GM21737 (cell line): Measurements from ENCODE around the gene AP3B1.
A peak's percentile ranks its signal among the peaks of the same experiment; 100 is the strongest.

Experiments used
- ATAC-seq: cut with Tn5 transposase; IDR thresholded peaks from one replicate; pipeline ENCODE4 v1.9.1; 2021; ENCODE audit warnings: mild to moderate bottlenecking, moderate library complexity; ENCODE audit not compliant: unreplicated experiment

The AP3B1 gene

GRCh38 chr5:78294248-78295034, at the start of gene AP3B1:
Gene AP3B1 (minus strand): TSS chr5:78294698. CDS start chr5:78294579, 119 bp downstream.
- peak; percentile 86 for ATAC-seq

GRCh38 chr5:78341440-78341839, 46.9 kb upstream of the AP3B1 start:
- no peak for ATAC-seq

GRCh38 chr5:78339617-78340436, 45.3 kb upstream of the AP3B1 start:
- ATAC-seq, result no peak

GRCh38 chr5:78336698-78337097, 42.2 kb upstream of the AP3B1 start:
- ATAC-seq, result no peak

GRCh38 chr5:78335976-78336375, 41.5 kb upstream of the AP3B1 start:
- ATAC-seq, result no peak

GRCh38 chr5:78334811-78335210, 40.3 kb upstream of the AP3B1 start:
- ATAC-seq, result no peak

DNA sequence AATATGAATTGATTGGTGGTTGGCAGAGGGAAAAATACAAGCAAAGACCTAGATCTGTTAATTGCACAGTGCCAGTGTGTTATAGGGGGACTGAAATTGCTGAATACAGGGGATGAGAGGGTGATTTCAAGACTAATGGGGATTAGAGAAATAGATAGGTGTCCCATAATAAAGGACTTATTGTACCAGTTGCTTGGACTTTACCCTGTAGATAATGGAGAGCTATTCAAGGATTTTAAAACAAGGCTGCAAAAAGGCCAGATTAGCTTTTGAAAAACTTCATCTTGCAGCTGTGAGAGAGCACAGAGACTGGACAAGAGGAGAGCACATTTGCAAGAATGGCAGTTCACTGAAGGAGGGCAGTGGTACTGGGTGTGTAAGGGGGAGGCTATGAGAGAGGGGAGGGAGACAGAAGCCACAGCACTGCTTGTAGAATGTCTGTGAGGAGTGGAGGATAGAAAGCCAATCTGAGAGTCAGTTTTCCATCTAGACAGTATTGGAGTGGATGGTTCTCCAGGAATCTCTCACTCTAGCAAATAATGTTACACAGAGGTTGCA, 37.1 kb upstream of the AP3B1 start:
- ATAC-seq, result no peak

DNA sequence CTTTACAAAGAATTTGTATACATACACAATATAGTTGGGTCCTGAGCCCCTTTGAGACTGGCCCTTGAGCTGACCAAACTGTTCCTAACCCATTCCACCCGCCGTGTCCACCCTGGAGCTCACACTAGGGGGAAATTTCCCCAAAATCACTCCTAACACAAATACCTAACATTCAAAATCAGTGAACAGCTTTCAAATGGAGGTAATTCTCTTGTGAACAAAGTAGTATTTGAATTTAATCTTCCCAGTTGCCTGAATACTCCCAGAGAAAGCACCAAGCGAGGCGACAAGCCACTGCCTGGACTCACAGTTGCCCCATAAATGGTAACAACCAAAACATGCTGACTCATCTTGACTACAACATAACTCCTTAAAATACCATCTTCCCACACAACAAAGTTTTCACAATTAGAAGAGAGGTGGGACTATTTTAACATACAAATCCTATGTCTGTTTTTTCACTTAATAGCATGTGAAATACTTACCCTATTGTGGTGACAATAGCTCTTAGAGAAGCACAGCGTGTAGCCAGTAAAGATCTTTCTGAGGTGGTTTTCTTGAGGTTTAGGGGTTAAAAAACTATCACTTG, 34.2 kb upstream of the AP3B1 start:
- ATAC-seq, result no peak

DNA sequence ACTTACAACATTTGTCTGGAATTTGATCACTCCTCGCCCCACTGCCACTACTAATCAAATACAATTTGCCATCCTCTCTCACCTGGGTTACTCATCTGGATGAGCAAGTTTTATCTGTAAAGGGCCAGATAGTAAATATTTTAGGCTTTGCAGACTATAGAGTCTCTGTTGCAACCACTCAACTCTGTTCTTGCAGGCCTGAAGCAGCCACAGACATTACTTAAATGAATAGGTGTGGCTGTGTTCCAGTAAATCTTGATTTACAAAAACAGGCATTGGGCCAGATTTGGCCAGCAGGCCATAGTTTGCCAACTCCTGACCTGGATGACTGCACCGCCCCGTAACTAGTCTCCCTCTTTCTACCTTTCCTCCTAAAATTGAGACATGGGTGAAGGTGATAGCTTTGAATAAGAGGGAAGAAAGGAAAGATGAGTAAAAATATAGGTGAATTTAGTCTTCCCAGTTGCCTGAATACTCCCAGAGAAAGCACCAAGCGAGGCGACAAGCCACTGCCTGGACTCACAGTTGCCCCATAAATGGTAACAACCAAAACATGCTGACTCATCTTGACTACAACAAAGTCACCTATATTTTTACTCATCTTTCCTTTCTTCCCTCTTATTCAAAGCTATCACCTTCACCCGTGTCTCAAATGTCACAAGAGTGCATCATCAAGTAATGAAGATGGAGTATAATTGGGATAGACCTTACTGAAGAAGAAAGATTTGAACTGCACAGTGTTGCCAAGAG, 33.4 kb upstream of the AP3B1 start:
- ATAC-seq, result no peak

GRCh38 chr5:78326930-78327329, 32.4 kb upstream of the AP3B1 start:
- ATAC-seq, result no peak

DNA sequence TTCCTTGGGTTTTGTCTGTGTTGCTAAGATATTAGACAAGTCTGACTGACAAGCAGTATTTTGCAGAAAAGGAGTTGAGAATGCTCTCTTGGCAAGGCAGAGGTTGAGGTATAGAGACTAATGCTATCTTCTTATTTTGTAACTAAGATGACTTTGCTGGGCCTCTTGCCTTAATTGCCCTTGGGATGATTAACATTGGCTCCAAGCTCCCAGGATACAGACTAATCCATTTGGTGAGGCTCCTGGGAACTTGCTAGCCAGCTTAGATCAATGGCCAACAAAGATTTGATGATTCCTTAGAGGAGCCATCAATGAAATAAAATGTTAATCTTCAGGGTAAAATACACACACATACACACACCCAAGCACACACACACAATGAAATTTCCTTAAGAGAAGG, 28.7 kb upstream of the AP3B1 start:
- no peak for ATAC-seq

DNA sequence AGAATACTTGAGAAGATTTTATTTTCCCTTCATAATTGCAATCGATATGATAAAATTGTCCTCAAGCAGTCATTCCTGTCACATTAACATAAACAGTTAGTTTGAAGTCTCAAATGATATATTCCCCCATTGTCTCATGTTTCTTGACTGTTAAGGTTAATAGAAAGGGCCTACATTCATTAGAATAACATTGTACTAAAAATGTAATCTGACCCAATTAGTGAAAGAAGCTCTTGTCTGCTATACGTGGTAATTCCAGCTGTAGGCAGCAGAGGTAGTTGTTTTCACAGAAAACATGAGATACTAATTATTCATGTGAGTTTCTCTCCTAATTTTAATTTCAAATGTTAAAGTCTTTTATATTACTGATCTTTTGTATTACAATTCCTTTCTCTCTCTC, 25.9 kb upstream of the AP3B1 start:
- no peak for ATAC-seq

DNA sequence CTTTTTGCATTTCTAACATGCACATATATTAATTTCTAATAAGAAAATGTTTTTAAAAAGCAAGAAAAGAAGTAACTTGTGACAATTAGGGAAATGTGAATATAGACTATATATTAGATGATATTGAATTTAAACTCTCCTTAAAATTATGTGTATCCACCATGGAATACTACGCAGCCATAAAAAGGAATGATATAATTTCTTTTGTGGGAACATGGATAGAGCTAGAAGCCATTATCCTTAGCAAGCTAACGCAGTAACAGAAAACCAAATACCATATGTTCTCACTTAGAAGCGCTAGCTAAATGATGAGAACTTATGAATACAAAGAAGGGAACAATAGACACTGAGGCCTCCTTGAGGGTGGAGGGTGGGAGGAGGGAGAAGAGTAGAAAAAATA, 23.8 kb upstream of the AP3B1 start:
- ATAC-seq, result no peak

DNA sequence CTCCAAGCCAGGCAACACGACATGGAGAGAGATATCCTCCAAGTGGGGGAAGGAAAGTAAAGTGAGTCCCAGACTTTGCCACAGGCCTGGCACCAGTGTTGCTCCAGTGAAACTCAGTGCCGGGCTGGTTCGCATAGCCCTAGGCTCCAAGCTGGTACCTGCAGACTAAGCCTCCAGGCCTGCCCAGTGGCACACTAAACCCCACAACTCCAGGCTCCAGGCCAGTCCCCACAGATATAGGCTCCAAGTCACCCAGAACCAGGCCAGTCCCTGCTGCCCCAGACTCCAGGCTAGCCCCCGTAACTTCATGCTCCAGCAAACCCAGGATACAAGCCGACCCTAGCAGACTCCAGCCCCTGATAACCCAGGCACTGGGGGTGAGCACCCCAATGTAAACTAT, 23.0 kb upstream of the AP3B1 start:
- ATAC-seq, result no peak

GRCh38 chr5:78308703-78309102, 14.2 kb upstream of the AP3B1 start:
- ATAC-seq, result no peak

DNA sequence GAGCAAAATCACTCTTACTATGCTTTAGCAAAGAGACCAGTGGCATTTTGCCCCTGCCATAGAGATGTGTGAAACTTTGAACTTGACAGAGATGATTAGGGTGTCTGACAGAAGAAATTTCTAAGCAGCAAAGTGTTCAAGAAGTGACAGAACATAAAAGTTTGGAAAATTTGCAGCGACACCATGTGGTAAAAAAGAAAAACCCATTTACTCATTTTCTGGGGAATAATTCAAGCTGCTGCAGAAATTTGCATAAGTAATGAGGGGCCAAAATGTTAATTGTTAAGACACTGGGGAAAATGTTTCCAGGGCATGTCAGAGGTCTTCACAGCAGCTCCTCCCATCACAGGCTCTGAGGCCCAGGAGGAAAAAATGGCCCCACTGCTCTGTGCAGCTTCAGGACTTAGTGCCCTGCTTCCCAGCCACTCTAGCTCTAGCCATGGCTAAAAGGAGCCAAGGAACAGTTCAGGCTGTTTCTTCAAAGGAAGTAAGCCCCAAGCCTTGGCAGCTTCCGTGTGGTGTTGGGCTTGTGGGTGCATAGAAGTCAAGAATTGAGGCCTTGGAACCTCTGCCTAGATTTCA, 6.1 kb upstream of the AP3B1 start:
- ATAC-seq, result no peak

DNA sequence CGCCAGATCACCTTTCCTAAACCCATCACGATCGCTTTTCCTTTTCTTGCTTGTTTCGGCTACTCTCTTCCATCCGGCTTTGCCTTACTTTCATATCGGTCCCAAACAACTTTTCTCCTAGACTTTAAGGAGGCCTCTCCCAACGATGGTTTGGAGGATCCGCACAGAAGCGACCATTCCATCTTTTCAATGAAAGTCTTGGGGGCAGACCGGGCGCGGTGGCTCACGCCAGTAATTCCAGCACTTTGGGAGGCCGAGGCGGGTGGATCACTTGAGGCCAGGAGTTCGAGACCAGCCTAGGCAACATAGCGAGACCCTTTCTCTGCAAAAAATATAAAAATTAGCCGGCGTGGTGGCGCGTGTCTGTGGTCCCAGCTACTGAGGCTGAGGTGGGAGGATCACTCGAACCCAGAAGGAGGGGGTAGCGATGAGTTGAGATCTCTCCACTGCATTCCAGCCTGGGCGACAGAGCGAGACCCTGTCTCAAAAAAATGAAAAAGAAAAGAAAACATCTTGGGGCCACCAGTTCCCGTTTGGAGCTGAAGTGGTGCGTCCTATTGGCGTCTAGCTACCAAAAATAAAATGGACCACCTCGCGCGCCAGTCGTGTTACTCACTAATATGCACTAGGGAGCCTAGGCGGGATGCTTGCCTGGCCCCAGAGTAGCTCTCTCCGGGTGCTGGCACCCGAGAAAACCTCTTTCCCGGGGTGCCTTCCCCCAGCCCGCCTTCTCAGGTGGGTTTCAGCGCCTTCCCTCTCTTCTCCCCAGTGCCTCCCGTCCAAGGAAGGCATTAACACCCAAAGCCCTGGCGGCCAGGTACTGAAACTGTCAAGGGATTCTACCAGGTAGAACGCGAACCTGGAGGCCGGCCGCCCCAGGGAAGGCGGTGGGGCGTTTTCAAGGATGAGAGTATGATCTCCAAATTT, 800 bp upstream of the AP3B1 start:
- peak; percentile 20 for ATAC-seq

DNA sequence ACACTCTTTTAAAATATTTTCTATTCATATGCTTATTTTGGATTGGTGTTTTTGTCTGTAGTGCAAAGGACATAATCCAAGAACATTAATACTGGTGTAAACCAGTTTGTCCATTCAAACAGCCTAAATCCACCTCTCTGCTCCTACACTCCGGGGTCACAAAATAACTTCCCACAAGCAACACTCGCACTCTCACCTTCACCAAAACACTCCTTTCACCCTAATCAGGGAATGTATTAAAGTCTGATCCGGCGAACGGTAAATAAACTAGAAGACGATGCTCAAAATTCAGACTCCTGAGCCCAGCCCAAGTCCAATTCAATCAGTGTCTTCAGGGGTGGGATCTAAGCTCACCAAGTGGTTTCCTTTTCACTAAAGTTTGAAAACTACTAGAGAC, 649 bp downstream of the AP3B1 start:
- ATAC-seq, result no peak

DNA sequence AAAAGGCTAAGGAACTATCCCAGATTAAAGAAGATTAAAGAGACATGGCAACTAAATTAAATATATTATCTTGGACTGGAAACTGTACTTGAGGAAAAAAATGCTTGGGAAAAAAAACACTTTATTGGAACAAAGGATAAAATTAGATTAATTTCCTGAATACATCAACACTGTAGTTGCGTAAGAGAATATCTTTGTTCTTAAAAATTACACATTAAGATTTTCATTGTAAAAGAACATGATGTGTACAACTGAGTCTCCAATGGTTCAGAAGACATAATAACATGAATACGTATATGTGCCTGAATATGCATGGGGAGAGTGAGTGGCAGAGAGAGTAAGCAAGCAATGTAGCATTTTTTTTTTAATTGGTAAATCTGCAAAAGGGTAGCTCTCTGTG, 2.8 kb downstream of the AP3B1 start:
- no peak for ATAC-seq
